ENCODE data around the gene EPHX1.
A peak's percentile ranks its signal among the peaks of the same experiment; 100 is the strongest.
"Not testable (repeated sequence)": the region's sequence is repeated elsewhere in the genome, so short reads cannot be mapped to it uniquely, and the experiment has no call there.

Gene EPHX1

GRCh38 chr1:225801146-225801545, 8.8 kb upstream of the EPHX1 start:
- not testable (repeated sequence) for H3K18ac ChIP-seq (ENCODE audit: low read length); H2BK5ac ChIP-seq (ENCODE audit: low read length); H4K8ac ChIP-seq (ENCODE audit: low read depth, low read length); H3K27ac ChIP-seq (ENCODE audit: low read depth, low read length); H3K4me1 ChIP-seq (ENCODE audit: control insufficient read depth, low read depth, low read length); H3K23ac ChIP-seq (ENCODE audit: low read length); H3K36me3 ChIP-seq (ENCODE audit: control insufficient read depth, insufficient read depth, low read length); H3K79me2 ChIP-seq (ENCODE audit: control insufficient read depth, insufficient read depth, low read length); H3K9ac ChIP-seq (ENCODE audit: low read length); H4K5ac ChIP-seq (ENCODE audit: low read length); H3K27me3 ChIP-seq (ENCODE audit: insufficient read depth, low read length, poor library complexity); H3K4me2 ChIP-seq (ENCODE audit: low read length); H2BK15ac ChIP-seq (replicated peaks; ENCODE audit: low read depth); DNase-seq; H3K4ac ChIP-seq (ENCODE audit: low read depth, low read length); H2AK5ac ChIP-seq (ENCODE audit: low read length); H3K79me1 ChIP-seq (ENCODE audit: low read length); H3K4me3 ChIP-seq (ENCODE audit: low read length); H3K56ac ChIP-seq (ENCODE audit: low read length); H2BK120ac ChIP-seq (ENCODE audit: low read depth, low read length)
- no CpG with 5 or more reads among the region's 7 CpGs for whole genome bisulfite sequencing (ENCODE audit: extremely low coverage, insufficient coverage, low lambda C conversion rate)

- Histone ChIP-seq H3K4ac (ENCODE audit: low read depth, low read length) (no peak overlapping the region), H3K4me1 (ENCODE audit: control insufficient read depth, low read depth, low read length) (no peaks in the 10 kb centered on the region), H2BK5ac (ENCODE audit: low read length) (no peak overlapping the region), H3K79me2 (ENCODE audit: control insufficient read depth, insufficient read depth, low read length) (no peaks in the 10 kb centered on the region), H3K23ac (ENCODE audit: low read length) (no peak overlapping the region), H3K27ac (ENCODE audit: low read depth, low read length) (no peak overlapping the region), H3K56ac (ENCODE audit: low read length) (no peak overlapping the region), H3K79me1 (ENCODE audit: low read length) (peaks cover under 1% of the 10 kb centered on the region), H2BK120ac (ENCODE audit: low read depth, low read length) (no peak overlapping the region), H3K4me3 (ENCODE audit: low read length) (no peak overlapping the region), H3K18ac (ENCODE audit: low read length) (no peak overlapping the region), H3K9ac (ENCODE audit: low read length) (no peak overlapping the region), H4K8ac (ENCODE audit: low read depth, low read length) (no peak overlapping the region), H4K5ac (ENCODE audit: low read length) (no peak overlapping the region), H2AK5ac (ENCODE audit: low read length) (no peak overlapping the region), H3K36me3 (ENCODE audit: control insufficient read depth, insufficient read depth, low read length) (no peaks in the 10 kb centered on the region), H2BK15ac (replicated peaks; ENCODE audit: low read depth) (no peak overlapping the region), H3K27me3 (ENCODE audit: insufficient read depth, low read length, poor library complexity) (no peaks in the 10 kb centered on the region), H3K4me2 (ENCODE audit: low read length) (no peak overlapping the region)
- DNase-seq: no peak
- WGBS (ENCODE audit: extremely low coverage, insufficient coverage, low lambda C conversion rate): no CpG with 5 or more reads among the region's 1 CpG
Observed at GRCh38 chr1:225806249-225806648, 3.7 kb upstream of the EPHX1 start.

- H3K4me1 ChIP-seq (ENCODE audit: control insufficient read depth, low read depth, low read length); H3K9ac ChIP-seq (ENCODE audit: low read length); H2BK120ac ChIP-seq (ENCODE audit: low read depth, low read length); H3K4me3 ChIP-seq (ENCODE audit: low read length); H3K27me3 ChIP-seq (ENCODE audit: insufficient read depth, low read length, poor library complexity); H3K18ac ChIP-seq (ENCODE audit: low read length); H3K27ac ChIP-seq (ENCODE audit: low read depth, low read length); H3K79me1 ChIP-seq (ENCODE audit: low read length); H3K4ac ChIP-seq (ENCODE audit: low read depth, low read length); H2AK5ac ChIP-seq (ENCODE audit: low read length); DNase-seq; H3K79me2 ChIP-seq (ENCODE audit: control insufficient read depth, insufficient read depth, low read length); H3K56ac ChIP-seq (ENCODE audit: low read length); H4K5ac ChIP-seq (ENCODE audit: low read length); H3K23ac ChIP-seq (ENCODE audit: low read length); H2BK15ac ChIP-seq (replicated peaks; ENCODE audit: low read depth); H2BK5ac ChIP-seq (ENCODE audit: low read length); H4K8ac ChIP-seq (ENCODE audit: low read depth, low read length); H3K36me3 ChIP-seq (ENCODE audit: control insufficient read depth, insufficient read depth, low read length); H3K4me2 ChIP-seq (ENCODE audit: low read length): not testable (repeated sequence)
- WGBS (ENCODE audit: extremely low coverage, insufficient coverage, low lambda C conversion rate): no CpG with 5 or more reads among the region's 3 CpGs
Observed at GRCh38 chr1:225806736-225807135, 3.2 kb upstream of the EPHX1 start.

DNA sequence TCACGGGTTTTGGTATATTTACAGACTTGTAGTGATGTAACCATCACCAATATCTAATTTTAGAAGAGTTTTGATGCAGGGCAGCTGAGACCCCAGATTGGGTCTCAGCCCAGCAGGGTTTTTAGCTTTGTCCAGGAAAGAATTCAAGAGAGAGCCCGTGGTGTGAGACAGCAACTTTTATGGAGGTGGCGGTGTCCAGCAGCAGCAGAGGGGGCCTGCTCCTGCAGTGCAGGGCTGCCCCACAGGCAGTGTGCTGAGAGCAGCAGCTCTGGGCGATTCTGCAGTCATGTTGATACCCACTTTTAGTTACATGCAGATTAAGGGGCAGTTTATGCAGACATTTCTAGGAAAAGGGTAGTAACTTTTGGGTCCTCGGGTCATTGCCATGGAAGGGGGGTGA, 1.8 kb upstream of the EPHX1 start:
- Histone ChIP-seq H3K79me1 (ENCODE audit: low read length) (peaks cover 16% of the 10 kb centered on the region), H2BK5ac (ENCODE audit: low read length) (no peak overlapping the region), H2BK120ac (ENCODE audit: low read depth, low read length) (no peak overlapping the region), H3K9ac (ENCODE audit: low read length) (no peak overlapping the region), H3K4ac (ENCODE audit: low read depth, low read length) (no peak overlapping the region), H3K27ac (ENCODE audit: low read depth, low read length) (no peak overlapping the region), H2BK15ac (replicated peaks; ENCODE audit: low read depth) (no peak overlapping the region), H3K4me3 (ENCODE audit: low read length) (no peak overlapping the region), H3K36me3 (ENCODE audit: control insufficient read depth, insufficient read depth, low read length) (no peaks in the 10 kb centered on the region), H3K4me2 (ENCODE audit: low read length) (no peak overlapping the region), H3K27me3 (ENCODE audit: insufficient read depth, low read length, poor library complexity) (no peaks in the 10 kb centered on the region), H4K8ac (ENCODE audit: low read depth, low read length) (no peak overlapping the region), H3K56ac (ENCODE audit: low read length) (no peak overlapping the region), H3K18ac (ENCODE audit: low read length) (no peak overlapping the region), H3K79me2 (ENCODE audit: control insufficient read depth, insufficient read depth, low read length) (peaks cover 17% of the 10 kb centered on the region), H4K5ac (ENCODE audit: low read length) (no peak overlapping the region), H2AK5ac (ENCODE audit: low read length) (no peak overlapping the region), H3K23ac (ENCODE audit: low read length) (no peak overlapping the region), H3K4me1 (ENCODE audit: control insufficient read depth, low read depth, low read length) (peaks cover 13% of the 10 kb centered on the region)
- DNase-seq: no peak
- no CpG with 5 or more reads among the region's 5 CpGs for WGBS (ENCODE audit: extremely low coverage, insufficient coverage, low lambda C conversion rate)

GRCh38 chr1:225810579-225811538, 935 bp downstream of the EPHX1 start:
- WGBS (ENCODE audit: extremely low coverage, insufficient coverage, low lambda C conversion rate): no CpG with 5 or more reads among the region's 29 CpGs
- peak overlapping the region; percentile 19 for H3K4ac ChIP-seq (ENCODE audit: low read depth, low read length)
- peak overlapping the region; percentile 59 for H4K8ac ChIP-seq (ENCODE audit: low read depth, low read length)
- peak overlapping the region; percentile 48 for H3K23ac ChIP-seq (ENCODE audit: low read length)
- peak; percentile 94 for DNase-seq
- not testable (repeated sequence) for H2BK15ac ChIP-seq (replicated peaks; ENCODE audit: low read depth); H3K36me3 ChIP-seq (ENCODE audit: control insufficient read depth, insufficient read depth, low read length); H3K27me3 ChIP-seq (ENCODE audit: insufficient read depth, low read length, poor library complexity); H2BK120ac ChIP-seq (ENCODE audit: low read depth, low read length)
- H3K4me3 ChIP-seq (ENCODE audit: low read length): peak overlapping the region; percentile 34
- H3K79me1 ChIP-seq (ENCODE audit: low read length): peaks cover 30% of the 10 kb centered on the region
- peak overlapping the region; percentile 52 for H4K5ac ChIP-seq (ENCODE audit: low read length)
- peak overlapping the region; percentile 89 for H3K9ac ChIP-seq (ENCODE audit: low read length)
- H3K79me2 ChIP-seq (ENCODE audit: control insufficient read depth, insufficient read depth, low read length): peaks cover 38% of the 10 kb centered on the region
- H3K4me1 ChIP-seq (ENCODE audit: control insufficient read depth, low read depth, low read length): peaks cover 20% of the 10 kb centered on the region
- peak overlapping the region; percentile 97 for H3K27ac ChIP-seq (ENCODE audit: low read depth, low read length)
- H2BK5ac ChIP-seq (ENCODE audit: low read length): peak overlapping the region; percentile 69
- peak overlapping the region; percentile 91 for H3K56ac ChIP-seq (ENCODE audit: low read length)
- H2AK5ac ChIP-seq (ENCODE audit: low read length): peak overlapping the region; percentile 92
- H3K18ac ChIP-seq (ENCODE audit: low read length): peak overlapping the region; percentile 30
- H3K4me2 ChIP-seq (ENCODE audit: low read length): peak overlapping the region; percentile 78

Data from mesendoderm (in vitro differentiated cells).